Measurements from ENCODE around the gene BPHL. TPM values are rescaled to one million over a fixed set of nuclear protein-coding genes. Genes with fewer than 3 reads are reported as not detected.

BPHL gene
- polyA plus RNA-seq, 1 donor (not counting 4 experiments of a cell fraction or from before 2014, with no cell fraction given) = 21.9 TPM

- no peak overlapping the region for H3K4me3 ChIP-seq (ENCODE audit: control insufficient read depth in 2 of 3, extremely low read depth in 1 of 3, insufficient read depth in 2 of 3, low read depth in 1 of 3, low read length in 3 of 3)
- TF ChIP-seq EZH2 (IDR thresholded peaks at IDR 0.05; ENCODE audit: low read length) = no peak
- no peak for TF ChIP-seq CTCF (optimal IDR thresholded peaks at IDR 0.05 in 1 of 3, IDR thresholded peaks at IDR 0.05 in 1 of 3, conservative IDR thresholded peaks at IDR 0.05 in 1 of 3; ENCODE audit: extremely low read depth in 1 of 3, insufficient read depth in 2 of 3, low read length in 3 of 3)
- no peaks in the 10 kb centered on the region for H3K4me1 ChIP-seq (ENCODE audit: control insufficient read depth, extremely low read depth, insufficient read depth, low read length)
- H3K36me3 ChIP-seq (ENCODE audit: control insufficient read depth in 2 of 2, extremely low read depth in 1 of 2, insufficient read depth in 2 of 2, low read length in 2 of 2) = peaks cover 0 to 6% of the 10 kb centered on the region in 2 experiments
- no peaks in the 10 kb centered on the region for H3K79me2 ChIP-seq (ENCODE audit: control insufficient read depth, insufficient read depth, low read length)
- no peak overlapping the region for H3K4me2 ChIP-seq (ENCODE audit: control insufficient read depth, extremely low read depth, insufficient read depth, low read depth, low read length)
- H3K9me3 ChIP-seq (ENCODE audit: control insufficient read depth, low read depth, low read length) = no peaks in the 10 kb centered on the region
- H4K20me1 ChIP-seq (ENCODE audit: control insufficient read depth, extremely low read depth, insufficient read depth, low read length) = no peaks in the 10 kb centered on the region
- DNase-seq (ENCODE audit: low read depth, low spot score) (no peak), FAIRE-seq (no peak)
- H3K27ac ChIP-seq (ENCODE audit: control insufficient read depth, insufficient read depth, low read length) = no peak overlapping the region
- dilution Hi-C loops (cut with MboI; ENCODE audit: extremely low pct_ligation_motif_present, low sequenced_read_pairs) = no loop called here
- H2AFZ ChIP-seq (ENCODE audit: control insufficient read depth, low read length) = no peak overlapping the region
- no peak overlapping the region for H3K9ac ChIP-seq (ENCODE audit: control insufficient read depth, extremely low read depth, insufficient read depth, low read length)
- no peaks in the 10 kb centered on the region for H3K9me1 ChIP-seq (ENCODE audit: control insufficient read depth, extremely low read depth, insufficient read depth, low read length)
- H3K27me3 ChIP-seq (ENCODE audit: control insufficient read depth, extremely low read depth, insufficient read depth, low read length) = no peaks in the 10 kb centered on the region
Measured at GRCh38 chr6:3125815-3126214, 7.3 kb downstream of the BPHL start.

GRCh38 chr6:3128356-3129108 is 10.0 kb downstream of the BPHL start:
- FAIRE-seq (no peak), DNase-seq (ENCODE audit: low read depth, low spot score) (no peak)
- Histone ChIP-seq H3K4me1 (ENCODE audit: control insufficient read depth, extremely low read depth, insufficient read depth, low read length) (no peaks in the 10 kb centered on the region), H3K36me3 (ENCODE audit: control insufficient read depth in 2 of 2, extremely low read depth in 1 of 2, insufficient read depth in 2 of 2, low read length in 2 of 2) (peaks cover 0 to 8% of the 10 kb centered on the region in 2 experiments), H3K4me3 (ENCODE audit: control insufficient read depth in 2 of 3, extremely low read depth in 1 of 3, insufficient read depth in 2 of 3, low read depth in 1 of 3, low read length in 3 of 3) (no peak overlapping the region), H3K27ac (ENCODE audit: control insufficient read depth, insufficient read depth, low read length) (no peak overlapping the region), H2AFZ (ENCODE audit: control insufficient read depth, low read length) (no peak overlapping the region), H3K9me3 (ENCODE audit: control insufficient read depth, low read depth, low read length) (no peaks in the 10 kb centered on the region), H3K27me3 (ENCODE audit: control insufficient read depth, extremely low read depth, insufficient read depth, low read length) (no peaks in the 10 kb centered on the region), H3K9me1 (ENCODE audit: control insufficient read depth, extremely low read depth, insufficient read depth, low read length) (no peaks in the 10 kb centered on the region), H3K79me2 (ENCODE audit: control insufficient read depth, insufficient read depth, low read length) (no peaks in the 10 kb centered on the region), H3K9ac (ENCODE audit: control insufficient read depth, extremely low read depth, insufficient read depth, low read length) (no peak overlapping the region), H4K20me1 (ENCODE audit: control insufficient read depth, extremely low read depth, insufficient read depth, low read length) (no peaks in the 10 kb centered on the region), H3K4me2 (ENCODE audit: control insufficient read depth, extremely low read depth, insufficient read depth, low read depth, low read length) (no peak overlapping the region)
- TF ChIP-seq EZH2 (IDR thresholded peaks at IDR 0.05; ENCODE audit: low read length) = no peak
- TF ChIP-seq CTCF (optimal IDR thresholded peaks at IDR 0.05 in 1 of 3, IDR thresholded peaks at IDR 0.05 in 1 of 3, conservative IDR thresholded peaks at IDR 0.05 in 1 of 3; ENCODE audit: extremely low read depth in 1 of 3, insufficient read depth in 2 of 3, low read length in 3 of 3) = no peak
- dilution Hi-C loops (cut with MboI; ENCODE audit: extremely low pct_ligation_motif_present, low sequenced_read_pairs) = no loop called here
